IMR-90 (cell line): ENCODE results near the gene AKAP6. TPM values are rescaled to one million over a fixed set of nuclear protein-coding genes. Genes with fewer than 3 reads are reported as not detected.

Experiments
- ATAC-seq: fragments of 200-7000 bp; cut with Tn5 transposase; 2 replicates; pipeline ENCODE4 v1.9.1; 2020; ENCODE audit warnings: low read depth, mild to moderate bottlenecking, moderate library complexity
- BruUV-seq: library from RNA; stranded (reverse); fragments of 400-500 nt; replicated peaks from 2 replicates; lab custom pipeline; 2021; lab: Mats Ljungman, UMichigan
- CTCF ChIA-PET: fragments of 300-600 bp; formaldehyde crosslinking; extraction: SDS; loops from one replicate; lab custom pipeline; 2021; ENCODE audit warnings: antibody characterized with exemption; lab: Yijun Ruan, JAX
- POLR2A ChIA-PET: fragments of 300-600 bp; sonication (Branson Sonifier 250); formaldehyde crosslinking; loops from one replicate; lab custom pipeline; 2022; ENCODE audit warnings: antibody characterized with exemption; ENCODE audit not compliant: unreplicated experiment; lab: Charles Lee
- DNase-seq: peaks from one replicate; pipeline ENCODE4 v3.0.0; 2013
- H2AFZ ChIP-seq: replicated peaks from 2 replicates; pipeline ENCODE3; 2013; ENCODE audit warnings: low read length, mild to moderate bottlenecking; ENCODE audit not compliant: poor library complexity
- H2AK5ac ChIP-seq: 2 replicates; pipeline ENCODE4 v1.6.1; 2013; ENCODE audit warnings: low read depth, low read length, inconsistent platforms
- H2AK9ac ChIP-seq: replicated peaks from 2 replicates; pipeline ENCODE3; 2013; ENCODE audit warnings: mild to moderate bottlenecking, low read depth, low read length, moderate library complexity; ENCODE audit not compliant: poor library complexity
- H2BK120ac ChIP-seq: 2 replicates; pipeline ENCODE4 v1.6.1; 2013; ENCODE audit warnings: low read depth, low read length, inconsistent platforms
- H2BK15ac ChIP-seq: 3 replicates; pipeline ENCODE4 v1.6.1; 2013; ENCODE audit warnings: low read depth, low read length, inconsistent platforms
- H2BK20ac ChIP-seq: 2 replicates; pipeline ENCODE4 v1.6.1; 2013; ENCODE audit warnings: low read depth, mild to moderate bottlenecking, inconsistent platforms, low read length, moderate library complexity
- H2BK5ac ChIP-seq: 2 replicates; pipeline ENCODE4 v1.6.1; 2013; ENCODE audit warnings: mild to moderate bottlenecking, low read depth, low read length, inconsistent platforms; ENCODE audit not compliant: poor library complexity, severe bottlenecking
- H3K14ac ChIP-seq: replicated peaks from 2 replicates; pipeline ENCODE4 v1.6.1; 2013; ENCODE audit warnings: low read depth, low read length, inconsistent platforms
- H3K18ac ChIP-seq: 2 replicates; pipeline ENCODE4 v1.6.1; 2013; ENCODE audit warnings: low read depth, low read length, control low read depth
- H3K23ac ChIP-seq: 2 replicates; pipeline ENCODE4 v1.6.1; 2013; ENCODE audit warnings: low read depth, low read length, inconsistent platforms
- H3K27ac ChIP-seq: 2 replicates; pipeline ENCODE4 v1.5.1; 2013; ENCODE audit warnings: mild to moderate bottlenecking, control low read depth, low read length; ENCODE audit not compliant: insufficient read depth
- H3K27me3 ChIP-seq: 2 replicates; pipeline ENCODE4 v1.6.1; 2013; ENCODE audit warnings: low read length; ENCODE audit not compliant: control insufficient read depth, insufficient read depth
- H3K36me3 ChIP-seq: 2 replicates; pipeline ENCODE4 v1.6.1; 2013; ENCODE audit warnings: low read length, mixed read lengths; ENCODE audit not compliant: control insufficient read depth, insufficient read depth
- H3K4ac ChIP-seq: 2 replicates; pipeline ENCODE4 v1.6.1; 2013; ENCODE audit warnings: low read depth, low read length, inconsistent platforms
- H3K4me1 ChIP-seq: 2 replicates; pipeline ENCODE4 v1.6.1; 2013; ENCODE audit warnings: low read length, mixed read lengths; ENCODE audit not compliant: control insufficient read depth, insufficient read depth
- H3K4me2 ChIP-seq: 2 replicates; pipeline ENCODE4 v1.6.1; 2013; ENCODE audit warnings: low read depth, mild to moderate bottlenecking, control low read depth, low read length, moderate library complexity
- H3K4me3 ChIP-seq: 2 replicates; pipeline ENCODE4 v1.5.1; 2013; ENCODE audit warnings: low read depth, mild to moderate bottlenecking, control low read depth, low read length, moderate library complexity; ENCODE audit not compliant: insufficient read depth
- H3K56ac ChIP-seq: 2 replicates; pipeline ENCODE4 v1.6.1; 2013; ENCODE audit warnings: low read length, inconsistent platforms; ENCODE audit not compliant: insufficient read depth; ENCODE audit errors: extremely low read depth
- H3K79me1 ChIP-seq, 2 experiments: 2 replicates each; pipeline ENCODE4 v1.6.1; 2013; ENCODE audit warnings: low read length in 2 of 2, inconsistent platforms in 1 of 2, low read depth in 1 of 2
- H3K9ac ChIP-seq: 2 replicates; pipeline ENCODE4 v1.6.1; 2013; ENCODE audit warnings: low read depth, low read length, control low read depth
- H3K9me1 ChIP-seq: 2 replicates; pipeline ENCODE4 v1.6.1; 2013; ENCODE audit warnings: low read length, inconsistent platforms; ENCODE audit not compliant: insufficient read depth
- H3K9me3 ChIP-seq: 2 replicates; pipeline ENCODE4 v1.6.1; 2013; ENCODE audit warnings: low read length; ENCODE audit not compliant: control insufficient read depth, insufficient read depth
- H4K20me1 ChIP-seq: 2 replicates; pipeline ENCODE4 v1.6.1; 2013; ENCODE audit warnings: low read length, inconsistent platforms; ENCODE audit not compliant: insufficient read depth
- H4K5ac ChIP-seq: 2 replicates; pipeline ENCODE4 v1.6.1; 2013; ENCODE audit warnings: mild to moderate bottlenecking, low read depth, low read length, control low read depth
- H4K8ac ChIP-seq, 2 experiments: 2 replicates each; pipeline ENCODE4 v1.6.1; 2013; ENCODE audit warnings: low read depth in 2 of 2, low read length in 2 of 2, control low read depth in 1 of 2, inconsistent platforms in 1 of 2
- H4K91ac ChIP-seq: 2 replicates; pipeline ENCODE4 v1.6.1; 2013; ENCODE audit warnings: low read depth, low read length, inconsistent platforms; ENCODE audit not compliant: insufficient read depth
- CTCF ChIP-seq: conservative IDR thresholded peaks from 2 replicates; pipeline ENCODE4 v1.5.1; 2012; ENCODE audit warnings: mild to moderate bottlenecking, low read depth, low read length, improper control_type of control experiment
- FOS ChIP-seq: fragments of 150-350 bp; IDR thresholded peaks from 2 replicates; pipeline ENCODE4 v1.6.1; 2016; ENCODE audit warnings: low read depth, low read length
- MAFK ChIP-seq: IDR thresholded peaks from 2 replicates; pipeline ENCODE4 v1.6.1; 2012; ENCODE audit warnings: low read depth, low read length, improper control_type of control experiment
- MAZ ChIP-seq: IDR thresholded peaks from 2 replicates; pipeline ENCODE4 v1.6.1; 2012; ENCODE audit warnings: low read depth, mild to moderate bottlenecking, low read length, improper control_type of control experiment, moderate library complexity, borderline replicate concordance
- NFE2L2 ChIP-seq: fragments of 150-350 bp; IDR thresholded peaks from 2 replicates; pipeline ENCODE4 v1.6.1; 2016; ENCODE audit warnings: low read depth, mild to moderate bottlenecking, low read length
- POLR2A ChIP-seq: IDR thresholded peaks from 2 replicates; pipeline ENCODE4 v1.6.1; 2012; ENCODE audit warnings: mild to moderate bottlenecking, low read depth, low read length
- RAD21 ChIP-seq: IDR thresholded peaks from 2 replicates; pipeline ENCODE4 v1.6.1; 2012; ENCODE audit warnings: low read length, improper control_type of control experiment
- RCOR1 ChIP-seq: IDR thresholded peaks from 2 replicates; pipeline ENCODE4 v1.6.1; 2012; ENCODE audit warnings: mild to moderate bottlenecking, low read length, improper control_type of control experiment; ENCODE audit not compliant: insufficient replicate concordance
- USF2 ChIP-seq: fragments of 150-350 bp; IDR thresholded peaks from 2 replicates; pipeline ENCODE4 v1.6.1; 2017; ENCODE audit warnings: mild to moderate bottlenecking, antibody characterized with exemption, low read length, low read depth
- WGBS, 2 experiments: methylation state at CpG; one replicate each; pipeline versions ENCODE4 v1.1.5 to v1.1.7; 2013; ENCODE audit warnings: missing lambda C conversion rate in 2 of 2; ENCODE audit not compliant: insufficient read length in 1 of 2; ENCODE audit errors: extremely low coverage in 2 of 2; 5-methylcytosine and 5-hydroxymethylcytosine counted together
- dilution Hi-C: fragments of 300-500 bp; cut with HindIII; formaldehyde crosslinking; loops from one replicate; pipeline ENCODE4 v1.14.3; 2018; ENCODE audit warnings: low sequenced_read_pairs; ENCODE audit not compliant: unreplicated experiment
- in situ Hi-C: fragments of 300-500 bp; cut with MboI; formaldehyde crosslinking; loops from 3 replicates; pipeline ENCODE4 v1.14.3; 2019; ENCODE audit warnings: low sequenced_read_pairs, inconsistent platforms, mixed read lengths
- intact Hi-C: fragments of 100-400 bp; cut with micrococcal nuclease; formaldehyde crosslinking; loops from 2 replicates; pipeline ENCODE4 v1.10.0; 2022
- polyA plus RNA-seq, 3 experiments: library from polyadenylated mRNA; depleted of rRNA; stranded (reverse); fragments of >200 nt; gene quantifications; 2 replicates each; pipeline ENCODE4 v1.2.3, GENCODE V29; 2012; ENCODE audit warnings: low replicate concordance in 1 of 3
- total RNA-seq: library from RNA; depleted of rRNA; stranded (reverse); fragments of >200 nt; gene quantifications from 2 replicates; pipeline ENCODE4 v1.2.3, GENCODE V29; 2012

Gene AKAP6
- total and polyA plus RNA-seq, 2 of the 4 experiments (the other 2 are of a cell fraction), result 0.22 to 1.6 TPM

GRCh38 chr14:32491416-32492016 is 162.4 kb downstream of the AKAP6 start:
- no peak overlapping the region for H3K56ac ChIP-seq
- H2BK5ac ChIP-seq, result no peak overlapping the region
- no TSS peak for BruUV-seq
- dilution Hi-C loops (no loop called here), in situ Hi-C loops (no loop called here), intact Hi-C loops (no loop called here)
- DNase-seq (no peak), ATAC-seq (no peak)
- no CpG with 5 or more reads among the region's 3 CpGs for WGBS, 2 experiments
- no peak overlapping the region for H4K8ac ChIP-seq
- no peak overlapping the region for H3K4me2 ChIP-seq
- H2BK120ac ChIP-seq, result no peak overlapping the region
- no peak overlapping the region for H2AK5ac ChIP-seq
- no peak overlapping the region for H2BK20ac ChIP-seq
- H3K4me1 ChIP-seq, result peaks cover 18% of the 10 kb centered on the region
- peak overlapping the region; percentile 36; the same call in 1 of the 2 replicates for H4K5ac ChIP-seq
- TF ChIP-seq NFE2L2, result no peak
- no peak for TF ChIP-seq RAD21
- TF ChIP-seq MAZ, result no peak
- no peak for TF ChIP-seq CTCF
- TF ChIP-seq RCOR1, result no peak
- TF ChIP-seq FOS, result no peak
- no peak for TF ChIP-seq USF2
- TF ChIP-seq MAFK, result no peak
- TF ChIP-seq POLR2A, result no peak
- POLR2A ChIA-PET, result no interaction called here
- H4K91ac ChIP-seq, result no peak overlapping the region
- peak overlapping the region; percentile 70 for H2BK15ac ChIP-seq
- H3K18ac ChIP-seq, result no peak overlapping the region
- H3K9me3 ChIP-seq, result no peaks in the 10 kb centered on the region
- 0 out of 2 replicates have a peak, but pooled peaks cover 10% of the 10 kb centered on the region for H3K9me1 ChIP-seq
- CTCF ChIA-PET, result no interaction called here
- H4K20me1 ChIP-seq, result no peaks in the 10 kb centered on the region
- no peak overlapping the region for H3K4me3 ChIP-seq
- no peaks in the 10 kb centered on the region for H3K27me3 ChIP-seq
- H3K36me3 ChIP-seq, result no peaks in the 10 kb centered on the region
- H3K14ac ChIP-seq, result peak overlapping the region; percentile 13; the same call in 1 of the 2 replicates
- H3K79me1 ChIP-seq, result no peaks in the 10 kb centered on the region
- no peak overlapping the region for H2AK9ac ChIP-seq
- H3K4ac ChIP-seq, result no peak overlapping the region
- no peak overlapping the region for H3K9ac ChIP-seq
- no peak overlapping the region for H3K23ac ChIP-seq
- H2AFZ ChIP-seq, result no peak overlapping the region
- no peak overlapping the region for H3K27ac ChIP-seq
